HG03095 (cell line): Measurements from ENCODE around the gene TXNRD2.
A peak's percentile ranks its signal among the peaks of the same experiment; 100 is the strongest.
"Not testable (repeated sequence)": the region's sequence is repeated elsewhere in the genome, so short reads cannot be mapped to it uniquely, and the experiment has no call there.

Experiments
- ATAC-seq: cut with Tn5 transposase; IDR thresholded peaks from one replicate; pipeline ENCODE4 v1.9.1; 2021; ENCODE audit warnings: moderate library complexity; ENCODE audit not compliant: unreplicated experiment

The TXNRD2 gene

GRCh38 chr22:19951346-19951745, 9.7 kb upstream of the TXNRD2 start:
- no peak for ATAC-seq

DNA sequence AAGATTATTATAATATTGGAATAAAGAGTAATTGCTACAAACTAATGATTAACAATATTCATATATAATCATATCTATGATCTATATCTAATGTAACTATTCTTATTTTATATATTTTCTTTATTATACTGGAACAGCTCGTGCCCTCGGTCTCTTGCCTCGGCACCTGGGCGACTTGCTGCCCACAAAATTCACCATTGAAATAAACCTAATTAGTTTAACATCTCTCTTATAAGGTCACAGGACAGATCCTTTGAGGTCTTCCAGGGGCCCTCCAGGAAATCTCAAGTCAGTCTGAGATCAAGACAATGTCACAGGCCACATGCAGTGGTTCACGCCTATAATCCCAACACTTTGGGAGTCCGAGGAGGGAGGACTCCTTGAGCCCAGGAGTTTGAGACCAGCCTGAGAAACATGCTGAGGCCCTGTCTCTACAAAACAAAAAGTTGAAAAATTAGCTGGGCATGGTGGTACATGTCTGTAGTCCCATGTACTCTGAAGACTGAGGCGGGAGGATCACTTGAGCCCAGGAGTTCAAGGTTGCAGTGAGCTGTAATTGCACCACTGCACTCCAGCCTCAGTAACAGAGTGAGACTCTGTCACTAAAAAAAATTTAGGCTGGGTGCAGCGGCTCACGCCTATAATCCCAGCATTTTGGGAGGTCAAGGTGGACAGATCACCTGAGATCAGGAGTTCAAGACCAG, 6.6 kb upstream of the TXNRD2 start:
- ATAC-seq: no peak

- ATAC-seq: no peak
Observed at GRCh38 chr22:19943082-19944026, 1.7 kb upstream of the TXNRD2 start.

DNA sequence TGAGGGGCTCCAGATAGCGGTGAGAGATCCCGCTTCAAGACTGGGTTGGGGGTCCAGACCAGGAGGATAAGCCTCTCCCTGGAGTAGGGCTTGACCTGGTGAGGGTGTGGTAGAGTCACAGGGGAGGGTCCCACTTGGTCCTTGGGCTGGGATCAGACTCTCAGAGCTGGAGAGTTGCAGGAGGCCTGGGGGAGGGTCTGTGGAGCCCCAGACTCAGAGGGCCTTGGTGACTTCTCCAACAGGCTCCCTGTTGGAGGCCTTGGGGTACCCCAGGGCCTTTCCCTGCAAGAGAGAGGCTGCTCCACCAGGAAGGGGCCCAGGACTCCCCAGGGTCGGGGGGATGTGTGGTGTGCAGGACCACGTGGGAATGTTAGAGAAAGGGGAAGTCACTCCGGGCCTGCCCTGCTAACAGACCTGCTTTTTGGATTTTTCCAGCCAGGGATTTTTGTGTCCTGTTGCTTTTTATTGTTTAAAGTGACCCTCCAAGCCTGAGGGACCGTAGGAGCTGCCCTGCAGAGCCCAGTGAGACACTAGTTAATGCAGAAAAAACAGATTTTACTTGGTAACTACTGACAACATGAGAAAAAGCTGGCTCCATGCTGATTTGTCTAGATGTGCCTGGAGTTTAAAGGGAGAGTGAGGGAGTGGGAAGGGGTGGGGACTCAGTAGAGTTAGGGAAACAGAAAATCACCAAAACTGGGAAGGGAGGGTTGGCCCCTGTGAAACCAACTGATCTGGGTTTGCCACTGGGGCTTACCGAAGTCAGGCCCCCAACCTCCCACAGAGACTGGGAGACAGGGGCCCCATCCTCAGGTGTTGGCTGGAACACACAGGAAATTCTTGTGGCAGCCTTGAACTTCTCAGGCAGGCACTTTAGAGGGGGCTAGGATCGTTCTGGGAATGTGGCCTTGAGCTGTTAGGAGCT, 801 bp upstream of the TXNRD2 start:
- no peak for ATAC-seq

- ATAC-seq: peak; percentile 16
Observed at GRCh38 chr22:19940536-19941364, 868 bp downstream of the TXNRD2 start.

- no peak for ATAC-seq
Observed at GRCh38 chr22:19937616-19938473, 3.8 kb downstream of the TXNRD2 start.

- ATAC-seq: no peak
Observed at GRCh38 chr22:19936513-19936912, 5.1 kb downstream of the TXNRD2 start.

- not testable (repeated sequence) for ATAC-seq
Observed at GRCh38 chr22:19935123-19935718, 6.4 kb downstream of the TXNRD2 start.

DNA sequence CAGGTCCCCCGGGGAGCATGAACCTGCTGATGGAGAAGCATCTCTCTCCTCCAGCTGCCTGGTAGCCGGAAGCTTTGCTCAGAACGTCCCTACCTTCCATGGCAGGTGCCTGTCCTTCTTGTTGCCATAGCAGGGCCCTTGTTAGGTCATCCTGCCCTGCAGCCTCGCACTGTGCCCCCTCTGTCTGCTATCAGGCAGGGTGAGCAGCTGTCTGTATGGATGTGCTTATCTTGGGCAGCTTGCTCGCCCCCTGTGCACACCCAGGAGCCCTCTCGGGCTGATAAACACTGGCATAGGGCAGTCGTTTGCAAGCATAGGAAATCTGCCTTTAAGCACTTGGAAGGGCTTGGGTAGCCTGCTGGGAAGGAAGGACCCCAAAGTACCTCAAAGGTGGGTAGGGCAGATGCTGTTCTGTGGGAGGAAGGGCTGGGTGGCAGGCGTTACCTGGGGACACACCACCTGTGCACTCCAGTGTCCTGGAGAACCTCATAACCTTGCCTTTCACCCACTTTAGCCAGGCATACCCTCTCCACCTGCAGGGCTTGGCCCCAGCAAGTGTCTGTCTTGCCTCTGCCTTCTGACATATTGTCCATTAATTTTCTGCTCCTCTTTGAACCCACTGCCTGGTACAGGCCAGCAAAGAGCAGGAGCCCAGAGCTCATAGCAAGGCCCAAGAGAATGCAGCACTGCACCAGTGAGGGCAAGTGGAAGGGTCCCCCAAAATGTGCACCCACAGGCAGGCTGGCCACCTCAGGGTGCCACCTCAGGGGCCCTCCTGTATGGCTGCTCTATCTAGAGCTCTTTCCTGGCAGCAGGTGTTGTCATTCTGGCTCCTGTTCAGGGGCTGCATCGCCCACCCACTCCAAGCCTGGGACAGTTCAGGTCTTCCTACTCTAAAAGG, 8.0 kb downstream of the TXNRD2 start:
- no peak for ATAC-seq

GRCh38 chr22:19932367-19933206, 9.0 kb downstream of the TXNRD2 start:
- no peak for ATAC-seq

GRCh38 chr22:19931514-19931913, 10.1 kb downstream of the TXNRD2 start:
- no peak for ATAC-seq

- ATAC-seq: no peak
Observed at GRCh38 chr22:19930551-19931486, 10.8 kb downstream of the TXNRD2 start.

GRCh38 chr22:19929586-19930550, 11.8 kb downstream of the TXNRD2 start:
- ATAC-seq: no peak

DNA sequence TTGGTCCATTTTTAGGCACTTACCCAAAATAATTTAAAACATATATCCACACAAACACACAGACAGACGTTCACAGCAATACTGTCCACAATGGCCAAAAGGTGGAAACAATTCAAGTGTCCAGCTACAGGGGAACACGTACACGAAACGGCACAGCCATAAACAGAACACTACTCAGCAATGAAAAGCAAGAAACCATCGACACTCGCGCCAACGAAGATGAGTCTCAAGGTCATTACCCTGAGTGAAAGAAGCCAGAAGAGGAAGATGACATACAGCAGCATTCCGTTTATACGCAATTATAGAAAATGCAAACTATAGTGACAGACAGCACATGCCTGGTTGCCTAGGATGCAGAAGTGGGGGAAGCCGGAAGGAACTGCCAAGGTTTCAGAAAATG, 13.4 kb downstream of the TXNRD2 start:
- ATAC-seq: no peak

DNA sequence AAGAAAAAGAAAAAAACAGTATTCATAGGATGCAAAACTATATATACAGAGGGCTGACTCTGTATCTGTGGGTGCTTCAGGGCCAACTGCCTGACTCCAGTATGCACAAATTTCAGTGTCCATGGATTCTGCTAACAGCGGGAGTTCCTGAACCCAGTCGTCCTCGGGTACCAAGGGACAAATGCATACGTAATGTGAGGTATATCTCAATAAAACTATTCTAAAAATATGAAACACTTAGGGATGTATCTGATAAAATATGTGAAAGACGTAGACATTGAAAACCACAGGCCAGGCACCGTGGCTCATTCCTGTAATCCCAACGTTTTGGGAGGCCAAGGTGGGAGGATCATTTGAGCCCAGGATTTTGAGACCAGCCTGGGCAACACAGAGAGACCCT, 13.9 kb downstream of the TXNRD2 start:
- no peak for ATAC-seq
